ENCODE measurements around the gene STOML2.

GRCh38 chr9:35078066-35078465 lies 24.9 kb downstream of the STOML2 start:
- TF ChIP-seq, protein P1, sequence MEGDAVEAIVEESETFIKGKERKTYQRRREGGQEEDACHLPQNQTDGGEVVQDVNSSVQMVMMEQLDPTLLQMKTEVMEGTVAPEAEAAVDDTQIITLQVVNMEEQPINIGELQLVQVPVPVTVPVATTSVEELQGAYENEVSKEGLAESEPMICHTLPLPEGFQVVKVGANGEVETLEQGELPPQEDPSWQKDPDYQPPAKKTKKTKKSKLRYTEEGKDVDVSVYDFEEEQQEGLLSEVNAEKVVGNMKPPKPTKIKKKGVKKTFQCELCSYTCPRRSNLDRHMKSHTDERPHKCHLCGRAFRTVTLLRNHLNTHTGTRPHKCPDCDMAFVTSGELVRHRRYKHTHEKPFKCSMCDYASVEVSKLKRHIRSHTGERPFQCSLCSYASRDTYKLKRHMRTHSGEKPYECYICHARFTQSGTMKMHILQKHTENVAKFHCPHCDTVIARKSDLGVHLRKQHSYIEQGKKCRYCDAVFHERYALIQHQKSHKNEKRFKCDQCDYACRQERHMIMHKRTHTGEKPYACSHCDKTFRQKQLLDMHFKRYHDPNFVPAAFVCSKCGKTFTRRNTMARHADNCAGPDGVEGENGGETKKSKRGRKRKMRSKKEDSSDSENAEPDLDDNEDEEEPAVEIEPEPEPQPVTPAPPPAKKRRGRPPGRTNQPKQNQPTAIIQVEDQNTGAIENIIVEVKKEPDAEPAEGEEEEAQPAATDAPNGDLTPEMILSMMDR (IDR thresholded peaks at IDR 0.05; ENCODE audit: low read length), result no peak
- no peak for TF ChIP-seq EZH2 (IDR thresholded peaks at IDR 0.05; ENCODE audit: borderline replicate concordance, low read length)
